Hepatocyte (in vitro differentiated cells): ENCODE measurements around the gene NUDC.

ENCODE experiments used
- EZH2 ChIP-seq: fragments of 200-600 bp; sonication (generic); IDR thresholded peaks from 2 replicates; pipeline ENCODE4 v1.6.1; 2016; ENCODE audit warnings: antibody characterized with exemption, mild to moderate bottlenecking, borderline replicate concordance
- EZH2phosphoT487 ChIP-seq: fragments of 200-600 bp; sonication (generic); IDR thresholded peaks from one replicate; pipeline ENCODE4 v1.6.1; 2018; ENCODE audit warnings: antibody characterized with exemption, mild to moderate bottlenecking, low read depth, moderate library complexity; ENCODE audit not compliant: unreplicated experiment, severe bottlenecking
- TF ChIP-seq, protein P1 (sequence below): fragments of 200-600 bp; sonication (generic); IDR thresholded peaks from 2 replicates; pipeline ENCODE4 v1.5.1; 2016; ENCODE audit warnings: antibody characterized with exemption, mild to moderate bottlenecking; ENCODE audit not compliant: poor library complexity

GRCh38 chr1:26956321-26956720 is 34.8 kb downstream of the NUDC start:
- TF ChIP-seq, protein P1, sequence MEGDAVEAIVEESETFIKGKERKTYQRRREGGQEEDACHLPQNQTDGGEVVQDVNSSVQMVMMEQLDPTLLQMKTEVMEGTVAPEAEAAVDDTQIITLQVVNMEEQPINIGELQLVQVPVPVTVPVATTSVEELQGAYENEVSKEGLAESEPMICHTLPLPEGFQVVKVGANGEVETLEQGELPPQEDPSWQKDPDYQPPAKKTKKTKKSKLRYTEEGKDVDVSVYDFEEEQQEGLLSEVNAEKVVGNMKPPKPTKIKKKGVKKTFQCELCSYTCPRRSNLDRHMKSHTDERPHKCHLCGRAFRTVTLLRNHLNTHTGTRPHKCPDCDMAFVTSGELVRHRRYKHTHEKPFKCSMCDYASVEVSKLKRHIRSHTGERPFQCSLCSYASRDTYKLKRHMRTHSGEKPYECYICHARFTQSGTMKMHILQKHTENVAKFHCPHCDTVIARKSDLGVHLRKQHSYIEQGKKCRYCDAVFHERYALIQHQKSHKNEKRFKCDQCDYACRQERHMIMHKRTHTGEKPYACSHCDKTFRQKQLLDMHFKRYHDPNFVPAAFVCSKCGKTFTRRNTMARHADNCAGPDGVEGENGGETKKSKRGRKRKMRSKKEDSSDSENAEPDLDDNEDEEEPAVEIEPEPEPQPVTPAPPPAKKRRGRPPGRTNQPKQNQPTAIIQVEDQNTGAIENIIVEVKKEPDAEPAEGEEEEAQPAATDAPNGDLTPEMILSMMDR, result no peak
- TF ChIP-seq EZH2 (no peak), EZH2phosphoT487 (no peak)
